Measurements from ENCODE around the gene PMS2.

The PMS2 gene

DNA sequence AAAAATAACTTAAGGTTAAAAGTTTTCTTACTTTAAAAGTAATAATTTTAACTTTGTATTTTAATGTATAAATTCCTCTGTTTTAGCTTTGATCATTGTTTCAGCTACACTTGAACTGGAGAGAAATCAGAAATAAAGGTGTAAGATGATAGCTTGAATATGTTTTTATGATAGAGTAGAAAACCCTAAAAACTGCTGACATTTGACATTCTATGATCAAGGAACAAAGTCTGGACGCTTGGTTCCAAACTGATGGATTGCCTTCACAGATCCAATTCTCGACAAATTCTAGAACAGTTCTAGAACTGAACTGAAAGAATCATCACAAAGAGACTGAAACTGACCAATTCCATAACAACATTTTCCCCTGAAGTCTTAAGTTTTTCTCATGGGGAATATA, 22.1 kb upstream of the PMS2 start, which contains the start of gene ANKRD61:
ANKRD61 (plus strand) TSS at position 389 of the 400 bp plus-strand sequence; CDS start at position 389, 0 bp downstream.
- no peak within 1 kb of the TSS for H3K27ac ChIP-seq (ENCODE audit: low read depth, low read length, severe bottlenecking)
- peaks cover 85% of the 10 kb centered on the region for H3K36me3 ChIP-seq (ENCODE audit: control insufficient read depth, insufficient read depth, low read length)
- no peaks in the 10 kb centered on the region for H3K4me1 ChIP-seq (ENCODE audit: control insufficient read depth, insufficient read depth, low read length, poor library complexity, severe bottlenecking)
- H3K9me3 ChIP-seq (ENCODE audit: control insufficient read depth, low read length) = no peaks in the 10 kb centered on the region
- H3K4me3 ChIP-seq (ENCODE audit: extremely low read depth, insufficient read depth, low read length, poor library complexity, severe bottlenecking) = no peak within 1 kb of the TSS
- 90% methylated on average over 2 of the region's 2 CpGs; no CpG with 5 or more reads in 1 of the 2 experiments for WGBS, 2 experiments (ENCODE audit: insufficient coverage in 2 of 2)

DNA sequence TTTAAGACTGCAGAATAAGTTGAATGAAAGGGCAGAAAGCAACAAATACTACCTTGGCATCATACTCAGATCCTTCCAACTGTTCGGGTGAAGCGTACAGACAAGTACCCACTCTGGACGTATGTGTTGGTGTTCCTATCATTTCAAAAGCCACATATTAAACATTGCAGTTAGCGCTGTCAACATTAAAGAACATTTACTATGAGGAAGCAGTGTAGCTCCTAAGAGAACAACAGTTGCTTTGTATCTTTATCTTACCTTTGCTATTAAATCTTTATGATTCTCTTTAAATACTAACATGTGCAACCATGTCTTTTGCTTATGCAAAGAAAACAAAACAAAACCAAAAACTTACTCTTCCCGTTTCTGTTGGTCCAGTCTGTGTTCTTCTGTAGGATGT, 19.7 kb upstream of the PMS2 start:
- Histone ChIP-seq H3K27ac (ENCODE audit: low read depth, low read length, severe bottlenecking) (no peak overlapping the region), H3K4me3 (ENCODE audit: extremely low read depth, insufficient read depth, low read length, poor library complexity, severe bottlenecking) (no peak overlapping the region), H3K4me1 (ENCODE audit: control insufficient read depth, insufficient read depth, low read length, poor library complexity, severe bottlenecking) (no peaks in the 10 kb centered on the region), H3K36me3 (ENCODE audit: control insufficient read depth, insufficient read depth, low read length) (peaks cover 88% of the 10 kb centered on the region), H3K9me3 (ENCODE audit: control insufficient read depth, low read length) (no peaks in the 10 kb centered on the region)
- WGBS, 2 experiments (ENCODE audit: insufficient coverage in 2 of 2) = 100% methylated on average over 3 of the region's 5 CpGs; no CpG with 5 or more reads in 1 of the 2 experiments

DNA sequence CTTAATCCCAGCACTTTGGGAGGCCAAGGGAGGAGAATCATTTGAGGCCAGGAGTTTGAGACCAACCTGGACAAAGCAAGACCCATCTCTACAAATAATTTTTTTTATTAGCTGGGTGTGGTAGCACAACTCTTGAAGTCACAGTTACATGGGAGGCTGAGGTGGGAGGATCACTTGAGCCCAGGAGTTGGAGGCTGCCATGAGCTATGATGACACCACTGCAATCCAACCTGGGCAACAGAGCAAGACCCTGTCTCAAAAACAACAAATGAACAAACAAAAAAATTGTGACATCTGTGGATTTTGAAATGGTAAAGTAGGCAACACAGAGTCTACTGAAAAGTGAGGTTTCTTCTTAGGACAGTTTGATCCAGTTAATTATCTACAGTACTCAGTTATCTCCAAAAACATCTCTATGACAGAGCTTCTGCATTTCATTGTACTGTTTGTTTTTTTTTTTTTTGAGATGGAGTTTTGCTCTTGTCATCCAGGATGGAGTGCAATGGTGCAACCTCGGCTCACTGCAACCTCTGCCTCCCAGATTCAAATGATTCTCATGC, 19.0 kb upstream of the PMS2 start:
- Histone ChIP-seq H3K4me1 (ENCODE audit: control insufficient read depth, insufficient read depth, low read length, poor library complexity, severe bottlenecking) (no peaks in the 10 kb centered on the region), H3K9me3 (ENCODE audit: control insufficient read depth, low read length) (no peaks in the 10 kb centered on the region), H3K36me3 (ENCODE audit: control insufficient read depth, insufficient read depth, low read length) (peaks cover 88% of the 10 kb centered on the region), H3K4me3 (ENCODE audit: extremely low read depth, insufficient read depth, low read length, poor library complexity, severe bottlenecking) (no peak overlapping the region), H3K27ac (ENCODE audit: low read depth, low read length, severe bottlenecking) (no peak overlapping the region)
- WGBS, 2 experiments (ENCODE audit: insufficient coverage in 2 of 2) = 100% methylated on average over 1 of the region's 1 CpG

DNA sequence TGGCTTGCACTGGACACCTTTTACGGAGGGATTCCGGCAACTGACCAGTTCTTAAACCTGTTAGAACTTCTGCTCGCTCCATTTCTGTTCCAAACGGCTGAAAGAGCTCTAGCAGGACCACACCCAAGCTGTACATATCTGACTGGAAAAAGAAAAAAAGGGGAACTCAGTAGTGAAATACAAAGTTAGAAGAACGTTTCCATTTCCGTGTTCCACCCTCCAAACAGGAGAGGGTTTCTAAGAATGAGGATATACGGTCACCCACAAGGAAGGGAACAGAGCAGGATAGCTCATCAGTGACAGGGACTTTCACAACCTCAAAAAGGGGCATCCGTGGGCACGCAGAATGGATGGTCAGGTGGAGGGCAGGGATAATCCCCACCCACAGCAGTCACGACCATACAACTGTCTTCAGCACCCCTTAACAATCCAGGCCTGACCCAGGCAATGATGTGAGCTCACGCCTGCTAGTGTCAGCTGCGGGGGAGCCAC, 18.0 kb upstream of the PMS2 start:
- Histone ChIP-seq H3K9me3 (ENCODE audit: control insufficient read depth, low read length) (no peaks in the 10 kb centered on the region), H3K4me1 (ENCODE audit: control insufficient read depth, insufficient read depth, low read length, poor library complexity, severe bottlenecking) (no peaks in the 10 kb centered on the region), H3K4me3 (ENCODE audit: extremely low read depth, insufficient read depth, low read length, poor library complexity, severe bottlenecking) (no peak overlapping the region), H3K27ac (ENCODE audit: low read depth, low read length, severe bottlenecking) (no peak overlapping the region), H3K36me3 (ENCODE audit: control insufficient read depth, insufficient read depth, low read length) (peaks cover 89% of the 10 kb centered on the region)
- 96 to 98% methylated on average over 8 to 12 of the region's 12 CpGs for WGBS, 2 experiments (ENCODE audit: insufficient coverage in 2 of 2)

DNA sequence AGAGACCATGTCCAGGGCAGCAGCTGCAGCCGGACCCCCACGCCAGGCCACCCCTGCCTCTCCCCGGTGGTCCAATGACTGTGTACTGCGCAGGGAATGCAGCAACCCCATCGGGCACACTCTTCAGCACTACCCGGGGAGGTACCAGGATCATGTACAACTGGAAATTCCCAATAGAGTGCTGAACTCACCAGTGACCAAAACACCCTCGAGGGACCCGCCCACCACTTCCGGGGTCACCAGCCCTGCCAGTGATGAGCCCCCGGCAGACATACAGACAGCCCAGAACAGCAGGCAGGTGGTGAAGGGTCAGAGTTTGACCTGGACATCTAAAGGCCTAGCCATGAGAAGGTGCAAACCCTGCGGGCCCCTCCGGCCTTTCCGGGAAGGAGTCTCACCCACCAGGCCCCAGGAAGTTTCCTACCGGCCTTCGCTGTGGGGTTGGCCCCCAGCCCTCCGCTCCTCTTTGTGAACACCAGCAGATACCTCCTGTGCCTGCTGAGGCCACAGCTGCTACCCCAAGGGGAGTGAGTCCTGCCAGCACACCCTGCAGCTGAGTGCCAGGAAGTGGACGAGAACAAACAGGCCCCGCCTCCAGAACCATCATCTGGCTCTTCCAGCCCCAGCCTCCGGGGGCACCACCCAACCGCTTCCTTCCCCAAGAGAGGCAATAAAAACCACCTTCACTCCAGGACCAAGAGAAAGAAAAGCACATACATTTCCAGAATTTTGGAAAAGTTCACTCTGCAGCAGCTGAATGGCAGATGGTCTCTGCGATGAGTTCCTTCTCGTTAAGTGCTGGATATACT, 17.4 kb upstream of the PMS2 start:
- Histone ChIP-seq H3K4me1 (ENCODE audit: control insufficient read depth, insufficient read depth, low read length, poor library complexity, severe bottlenecking) (no peaks in the 10 kb centered on the region), H3K4me3 (ENCODE audit: extremely low read depth, insufficient read depth, low read length, poor library complexity, severe bottlenecking) (no peak overlapping the region), H3K27ac (ENCODE audit: low read depth, low read length, severe bottlenecking) (no peak overlapping the region), H3K9me3 (ENCODE audit: control insufficient read depth, low read length) (no peaks in the 10 kb centered on the region), H3K36me3 (ENCODE audit: control insufficient read depth, insufficient read depth, low read length) (peaks cover 91% of the 10 kb centered on the region)
- 91 to 96% methylated on average over 15 to 22 of the region's 22 CpGs for WGBS, 2 experiments (ENCODE audit: insufficient coverage in 2 of 2)

DNA sequence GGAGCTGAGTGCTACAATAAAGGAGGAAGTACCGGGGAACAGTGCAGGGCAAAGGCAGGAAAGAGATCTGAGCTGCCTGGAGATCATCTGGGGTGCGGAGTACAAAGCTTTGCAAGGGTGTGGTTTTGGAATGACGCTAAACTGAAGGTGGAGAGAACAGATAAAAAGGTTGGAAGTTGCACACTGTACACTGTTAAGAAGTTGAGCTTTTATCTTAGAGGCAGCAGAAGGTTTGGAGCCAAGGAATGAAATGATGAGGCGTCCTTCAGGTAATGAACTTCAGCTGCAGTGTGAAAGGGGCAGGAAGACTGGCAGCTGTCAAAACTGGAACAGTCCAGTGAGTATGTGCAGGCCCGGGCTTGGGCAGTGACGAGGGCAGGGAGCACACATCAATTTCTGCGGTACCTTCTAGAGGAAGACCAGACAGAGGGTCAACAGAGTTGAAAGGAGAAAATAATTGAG, 15.2 kb upstream of the PMS2 start:
- H3K27ac ChIP-seq (ENCODE audit: low read depth, low read length, severe bottlenecking) = no peak overlapping the region
- H3K36me3 ChIP-seq (ENCODE audit: control insufficient read depth, insufficient read depth, low read length) = peaks cover 98% of the 10 kb centered on the region
- no peak overlapping the region for H3K4me3 ChIP-seq (ENCODE audit: extremely low read depth, insufficient read depth, low read length, poor library complexity, severe bottlenecking)
- no peaks in the 10 kb centered on the region for H3K4me1 ChIP-seq (ENCODE audit: control insufficient read depth, insufficient read depth, low read length, poor library complexity, severe bottlenecking)
- WGBS, 2 experiments (ENCODE audit: insufficient coverage in 2 of 2) = 94 to 99% methylated on average over 7 of the region's 7 CpGs
- H3K9me3 ChIP-seq (ENCODE audit: control insufficient read depth, low read length) = no peaks in the 10 kb centered on the region

DNA sequence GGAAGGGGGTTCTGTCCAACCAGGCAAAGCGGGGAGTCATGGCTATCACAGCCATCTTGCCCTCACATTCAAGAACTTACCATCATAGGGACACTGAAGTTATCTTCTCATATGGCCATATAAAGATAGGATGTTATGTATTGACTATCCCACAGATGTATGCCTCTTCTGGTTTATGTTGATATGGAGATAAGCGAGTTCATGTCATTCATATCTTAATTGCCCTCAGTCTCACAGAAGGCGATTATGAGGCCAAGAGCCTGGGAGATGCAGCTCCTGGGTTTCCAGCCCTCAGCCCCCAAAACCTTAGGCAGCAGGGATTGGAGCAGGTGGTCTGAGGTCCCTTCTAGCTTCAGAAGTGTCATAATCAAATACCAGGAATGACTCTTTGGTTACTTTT, 13.9 kb upstream of the PMS2 start:
- peaks cover 98% of the 10 kb centered on the region for H3K36me3 ChIP-seq (ENCODE audit: control insufficient read depth, insufficient read depth, low read length)
- WGBS, 2 experiments (ENCODE audit: insufficient coverage in 2 of 2) = no CpG with 5 or more reads among the region's 3 CpGs

DNA sequence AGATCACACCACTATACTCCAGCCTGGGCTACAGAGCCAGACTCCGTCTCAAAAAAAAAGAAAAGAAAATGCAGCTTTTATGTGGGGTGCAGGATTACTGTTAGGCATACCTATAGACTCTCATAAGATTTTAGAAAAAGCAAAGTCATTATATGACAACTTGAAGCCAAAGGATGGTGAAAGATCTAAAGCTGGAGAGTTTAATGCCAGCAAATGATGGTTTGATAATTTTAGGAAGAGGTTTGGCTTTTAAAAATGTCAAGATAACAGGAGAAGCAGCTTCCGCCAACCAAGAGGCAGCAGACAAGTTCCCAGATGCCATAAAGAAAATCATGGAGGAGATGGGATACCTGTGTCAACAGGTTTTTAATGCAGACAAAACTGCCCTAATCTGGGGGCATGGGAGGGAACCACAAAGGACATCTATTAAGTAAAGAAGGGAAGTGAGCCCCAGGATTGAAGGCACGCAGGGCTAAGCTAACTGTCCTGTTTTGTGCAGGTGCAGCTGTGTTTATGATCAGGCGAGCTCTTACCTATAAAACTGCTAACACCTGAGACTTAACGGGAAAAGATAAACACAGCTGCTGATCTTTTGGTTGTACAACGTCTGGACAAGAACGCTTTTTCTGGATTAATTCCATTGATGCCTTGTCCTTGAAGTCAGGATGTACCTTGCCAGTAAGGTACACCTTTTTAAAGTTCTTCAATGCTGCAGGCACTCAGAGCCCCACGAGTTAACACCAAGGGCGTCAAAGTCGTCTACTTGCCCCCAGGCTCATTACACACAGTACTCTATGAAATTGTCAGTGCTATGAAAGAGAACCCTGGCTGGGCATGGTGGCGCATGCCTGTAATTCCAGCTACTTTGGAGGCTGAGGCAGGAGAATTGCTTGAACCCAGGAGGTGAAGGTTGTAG, 11.8 kb upstream of the PMS2 start:
- Histone ChIP-seq H3K36me3 (ENCODE audit: control insufficient read depth, insufficient read depth, low read length) (peaks cover 98% of the 10 kb centered on the region), H3K4me1 (ENCODE audit: control insufficient read depth, insufficient read depth, low read length, poor library complexity, severe bottlenecking) (no peaks in the 10 kb centered on the region), H3K4me3 (ENCODE audit: extremely low read depth, insufficient read depth, low read length, poor library complexity, severe bottlenecking) (no peak overlapping the region), H3K9me3 (ENCODE audit: control insufficient read depth, low read length) (no peaks in the 10 kb centered on the region), H3K27ac (ENCODE audit: low read depth, low read length, severe bottlenecking) (no peak overlapping the region)
- 94 to 96% methylated on average over 6 to 7 of the region's 11 CpGs for WGBS, 2 experiments (ENCODE audit: insufficient coverage in 2 of 2)

More for the DNA sequence above, 13.9 kb upstream of the PMS2 start:
- Histone ChIP-seq H3K4me3 (ENCODE audit: extremely low read depth, insufficient read depth, low read length, poor library complexity, severe bottlenecking) (no peak overlapping the region), H3K4me1 (ENCODE audit: control insufficient read depth, insufficient read depth, low read length, poor library complexity, severe bottlenecking) (no peaks in the 10 kb centered on the region), H3K27ac (ENCODE audit: low read depth, low read length, severe bottlenecking) (no peak overlapping the region), H3K9me3 (ENCODE audit: control insufficient read depth, low read length) (no peaks in the 10 kb centered on the region)

DNA sequence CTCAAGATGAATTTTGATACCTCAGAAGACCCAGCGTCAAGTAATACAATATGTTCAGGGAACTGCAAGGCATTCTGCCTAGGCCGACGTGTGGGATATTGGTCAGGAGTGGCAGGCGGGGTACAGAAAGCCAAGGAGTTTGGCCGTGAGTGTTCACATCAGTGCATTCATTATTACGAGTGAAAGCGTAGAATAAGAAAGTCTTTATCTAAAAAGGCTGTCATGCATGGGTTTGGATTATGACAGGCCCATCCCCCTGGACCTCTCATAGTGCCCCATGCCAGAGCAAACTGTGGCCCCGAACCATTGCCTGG, 7.8 kb upstream of the PMS2 start:
- H3K9me3 ChIP-seq (ENCODE audit: control insufficient read depth, low read length) = no peaks in the 10 kb centered on the region
- WGBS, 2 experiments (ENCODE audit: insufficient coverage in 2 of 2) = 95% methylated on average over 6 to 8 of the region's 8 CpGs
- H3K36me3 ChIP-seq (ENCODE audit: control insufficient read depth, insufficient read depth, low read length) = peaks cover 90% of the 10 kb centered on the region
- no peak overlapping the region for H3K4me3 ChIP-seq (ENCODE audit: extremely low read depth, insufficient read depth, low read length, poor library complexity, severe bottlenecking)
- no peaks in the 10 kb centered on the region for H3K4me1 ChIP-seq (ENCODE audit: control insufficient read depth, insufficient read depth, low read length, poor library complexity, severe bottlenecking)
- peak overlapping the region; percentile 26 for H3K27ac ChIP-seq (ENCODE audit: low read depth, low read length, severe bottlenecking)

DNA sequence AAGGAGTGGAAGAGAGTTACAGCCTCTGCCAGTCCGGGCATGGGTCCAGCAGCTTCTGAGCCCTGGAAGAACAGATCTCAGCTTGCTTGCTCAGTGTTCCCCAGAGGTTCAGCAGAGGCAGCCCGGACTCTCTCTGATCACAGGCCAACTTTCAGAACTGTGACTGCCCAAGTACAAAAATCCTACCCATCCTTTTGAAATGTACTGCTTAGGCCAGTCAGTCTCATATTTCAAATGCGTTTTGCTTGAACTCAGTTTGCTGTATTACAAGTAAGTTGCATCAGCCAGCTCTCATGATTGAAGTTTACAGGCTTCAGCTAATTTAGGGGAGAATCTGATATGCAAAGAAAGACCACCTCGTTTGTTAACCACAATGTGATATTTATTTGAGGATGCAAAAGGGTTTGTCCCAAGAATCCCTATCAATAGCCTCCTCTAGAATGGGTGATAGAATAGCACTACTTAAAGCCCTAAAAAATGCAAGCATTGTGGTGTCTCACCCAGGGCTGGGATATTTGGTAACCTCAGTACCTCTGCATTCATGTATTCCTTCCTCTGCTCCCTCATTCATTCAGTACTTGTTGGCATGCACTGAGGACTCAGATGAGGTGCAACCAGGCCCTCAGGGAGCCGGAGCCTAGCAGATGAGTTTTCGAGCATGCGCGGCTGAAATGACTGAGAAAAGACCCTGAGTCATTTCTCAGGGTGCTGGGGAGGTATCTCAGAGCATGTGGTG, 7.2 kb upstream of the PMS2 start:
- Histone ChIP-seq H3K36me3 (ENCODE audit: control insufficient read depth, insufficient read depth, low read length) (peaks cover 89% of the 10 kb centered on the region), H3K4me3 (ENCODE audit: extremely low read depth, insufficient read depth, low read length, poor library complexity, severe bottlenecking) (no peak overlapping the region), H3K27ac (ENCODE audit: low read depth, low read length, severe bottlenecking) (peak overlapping the region; percentile 26), H3K9me3 (ENCODE audit: control insufficient read depth, low read length) (no peaks in the 10 kb centered on the region), H3K4me1 (ENCODE audit: control insufficient read depth, insufficient read depth, low read length, poor library complexity, severe bottlenecking) (no peaks in the 10 kb centered on the region)
- WGBS, 2 experiments (ENCODE audit: insufficient coverage in 2 of 2) = 97 to 98% methylated on average over 6 to 7 of the region's 8 CpGs
